GM12873 (cell line): ENCODE results near the gene FBXO17.

ENCODE experiments used
- CTCF ChIP-seq: IDR thresholded peaks from 2 replicates; pipeline ENCODE4 v1.5.1; 2012; ENCODE audit warnings: low read depth, mild to moderate bottlenecking, moderate library complexity, low read length, control low read depth; ENCODE audit not compliant: insufficient read depth; ENCODE audit errors: missing control alignments

Gene FBXO17

GRCh38 chr19:38975214-38975860, at the start of gene FBXO17:
FBXO17 (minus strand) TSS chr19:38975742; CDS start chr19:38950319, 25,423 bp downstream.
- TF ChIP-seq CTCF = no peak

GRCh38 chr19:39024875-39025641, 49.5 kb upstream of the FBXO17 start:
- no peak for TF ChIP-seq CTCF

- no peak for TF ChIP-seq CTCF
Observed at GRCh38 chr19:39021063-39021462, 45.5 kb upstream of the FBXO17 start.

GRCh38 chr19:39017646-39018045, 42.1 kb upstream of the FBXO17 start:
- TF ChIP-seq CTCF = no peak

- no peak for TF ChIP-seq CTCF
Observed at GRCh38 chr19:39017026-39017425, 41.5 kb upstream of the FBXO17 start.

- no peak for TF ChIP-seq CTCF
Observed at GRCh38 chr19:39014037-39014436, 38.5 kb upstream of the FBXO17 start.

- TF ChIP-seq CTCF = no peak
Observed at GRCh38 chr19:39009001-39009400, 33.5 kb upstream of the FBXO17 start.
